ENCODE measurements around the gene HLA-DRA. TPM values are rescaled to one million over a fixed set of nuclear protein-coding genes. Genes with fewer than 3 reads are reported as not detected.

The HLA-DRA gene
- total RNA-seq, 4 donors from 2014 or later, result 93.9 to 223 (median 113) TPM

GRCh38 chr6:32442243-32442667 lies 2.6 kb downstream of the HLA-DRA start:
- 87% methylated on average over 7 of the region's 7 CpGs for WGBS

GRCh38 chr6:32442977-32443552 lies 3.4 kb downstream of the HLA-DRA start:
- intact Hi-C loops (cut with DNase I), result no loop called here
- Histone ChIP-seq H3K4me3 (no peak overlapping the region), H3K27me3 (peaks cover 0 to 3% (median 0%) of the 10 kb centered on the region in 4 donors), H3K4me1 (peaks cover 0 to 3% (median 0%) of the 10 kb centered on the region in 4 donors), H3K27ac (replicated peaks in 1 of 4) (no peak overlapping the region), H3K9me3 (no peaks in the 10 kb centered on the region), H3K36me3 (peaks cover 0 to 4% (median 0%) of the 10 kb centered on the region in 4 donors)
- WGBS, result 79% methylated on average over 7 of the region's 8 CpGs
- DNase-seq (ENCODE audit: extremely low spot score), result no peak
- no peak for TF ChIP-seq EP300 (IDR thresholded peaks at IDR 0.05)
- TF ChIP-seq POLR2AphosphoS5 (IDR thresholded peaks at IDR 0.05), result no peak
- no peak for TF ChIP-seq POLR2A (IDR thresholded peaks at IDR 0.05; ENCODE audit: low read depth)
- no peak for TF ChIP-seq CTCF (IDR thresholded peaks at IDR 0.05)

More at GRCh38 chr6:32442243-32442667, 2.6 kb downstream of the HLA-DRA start:
- no peak for DNase-seq (ENCODE audit: extremely low spot score)
- TF ChIP-seq CTCF (IDR thresholded peaks at IDR 0.05) (no peak), POLR2A (IDR thresholded peaks at IDR 0.05; ENCODE audit: low read depth) (no peak), EP300 (IDR thresholded peaks at IDR 0.05) (no peak)
- Histone ChIP-seq H3K9me3 (no peaks in the 10 kb centered on the region), H3K27me3 (peaks cover 0 to 3% (median 0%) of the 10 kb centered on the region in 4 donors), H3K4me3 (no peak overlapping the region), H3K36me3 (peaks cover 0 to 4% (median 0%) of the 10 kb centered on the region in 4 donors), H3K4me1 (peaks cover 0 to 3% (median 0%) of the 10 kb centered on the region in 4 donors), H3K27ac (replicated peaks in 1 of 4) (no peak overlapping the region)
- intact Hi-C loops (cut with DNase I), result no loop called here

- peaks cover 0 to under 1% (median 0%) of the 10 kb centered on the region in 4 donors for H3K4me1 ChIP-seq
- peaks cover 0 to 4% (median 0%) of the 10 kb centered on the region in 4 donors for H3K36me3 ChIP-seq
- DNase-seq (ENCODE audit: extremely low spot score), result no peak
- H3K27me3 ChIP-seq, result peaks cover 0 to 7% (median 0%) of the 10 kb centered on the region in 4 donors
- 91% methylated on average over 2 of the region's 2 CpGs for WGBS
- H3K4me3 ChIP-seq, result no peak overlapping the region
- H3K27ac ChIP-seq (replicated peaks in 1 of 4), result no peak overlapping the region
- no peak for TF ChIP-seq EP300 (IDR thresholded peaks at IDR 0.05)
- TF ChIP-seq POLR2A (IDR thresholded peaks at IDR 0.05; ENCODE audit: low read depth), result no peak
- no peak for TF ChIP-seq POLR2AphosphoS5 (IDR thresholded peaks at IDR 0.05)
- no peaks in the 10 kb centered on the region for H3K9me3 ChIP-seq
- intact Hi-C loops (cut with DNase I), result no loop called here
Observed at GRCh38 chr6:32444433-32444832, 4.7 kb downstream of the HLA-DRA start.

GRCh38 chr6:32445321-32445854 lies 5.7 kb downstream of the HLA-DRA start:
- H3K27me3 ChIP-seq, result peaks cover 0 to 7% (median 0%) of the 10 kb centered on the region in 4 donors
- TF ChIP-seq POLR2AphosphoS5 (IDR thresholded peaks at IDR 0.05), result no peak
- TF ChIP-seq CTCF (IDR thresholded peaks at IDR 0.05), result no peak
- no peak for TF ChIP-seq EP300 (IDR thresholded peaks at IDR 0.05)
- no peak for TF ChIP-seq POLR2A (IDR thresholded peaks at IDR 0.05; ENCODE audit: low read depth)
- H3K36me3 ChIP-seq, result peaks cover 0 to 4% (median 0%) of the 10 kb centered on the region in 4 donors
- H3K9me3 ChIP-seq, result no peaks in the 10 kb centered on the region
- no peak overlapping the region for H3K4me3 ChIP-seq
- no peaks in the 10 kb centered on the region for H3K4me1 ChIP-seq
- WGBS, result 47% methylated on average over 3 of the region's 3 CpGs
- intact Hi-C loops (cut with DNase I), result no loop called here
- no peak for DNase-seq (ENCODE audit: extremely low spot score)
- no peak overlapping the region for H3K27ac ChIP-seq (replicated peaks in 1 of 4)

- H3K4me1 ChIP-seq, result no peaks in the 10 kb centered on the region
- H3K36me3 ChIP-seq, result peaks cover 0 to 4% (median 0%) of the 10 kb centered on the region in 4 donors
- H3K27me3 ChIP-seq, result peaks cover 0 to 4% (median 0%) of the 10 kb centered on the region in 4 donors
- intact Hi-C loops (cut with DNase I), result no loop called here
- no peak overlapping the region for H3K27ac ChIP-seq (replicated peaks in 1 of 4)
- no peaks in the 10 kb centered on the region for H3K9me3 ChIP-seq
- no peak overlapping the region for H3K4me3 ChIP-seq
- no peak for DNase-seq (ENCODE audit: extremely low spot score)
- TF ChIP-seq EP300 (IDR thresholded peaks at IDR 0.05), result no peak
- no peak for TF ChIP-seq POLR2AphosphoS5 (IDR thresholded peaks at IDR 0.05)
- no peak for TF ChIP-seq CTCF (IDR thresholded peaks at IDR 0.05)
- TF ChIP-seq POLR2A (IDR thresholded peaks at IDR 0.05; ENCODE audit: low read depth), result no peak
Observed at GRCh38 chr6:32447932-32448331, 8.2 kb downstream of the HLA-DRA start.

Measured in esophagus muscularis mucosa (tissue), 4 donors.